Body of pancreas (tissue), 4 donors: ENCODE results near the gene CDHR1.

Experiments used
- POLR2A ChIP-seq, 3 donors: fragments of 450-650 bp; IDR thresholded peaks; one replicate each; pipeline ENCODE4 v1.6.1; 2016; ENCODE audit warnings: antibody characterized with exemption in 3 of 3, mild to moderate bottlenecking in 2 of 3
- TF ChIP-seq, protein P1 (sequence below), 7 experiments: fragments of 450-650 bp in 4 of 7; fragments of 200-600 bp in 3 of 7; sonication (generic) in 3 of 7; IDR thresholded peaks; one replicate each; pipeline ENCODE4 v1.5.1; 2016 to 2019; ENCODE audit warnings: antibody characterized with exemption in 7 of 7

DNA sequence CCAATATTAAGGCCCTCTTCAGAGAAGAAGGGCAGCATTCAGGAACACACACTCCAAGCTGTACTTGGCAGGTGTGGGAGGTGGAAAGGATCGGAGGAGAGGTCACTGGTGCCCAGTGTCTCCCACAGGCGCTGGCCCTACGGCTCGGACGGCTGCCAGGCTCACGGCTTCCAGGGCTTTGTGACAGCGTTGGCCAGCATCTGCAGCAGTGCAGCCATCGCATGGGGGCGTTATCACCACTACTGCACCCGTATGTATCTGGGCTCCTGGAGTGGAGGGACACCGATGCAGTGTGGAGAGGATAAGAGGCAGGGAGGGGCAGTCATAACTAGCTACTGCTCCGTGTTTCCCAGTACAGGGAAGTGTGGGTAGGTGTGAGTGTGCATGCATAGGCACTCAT lies 54.5 kb downstream of the CDHR1 start:
- no peak for TF ChIP-seq POLR2A (IDR thresholded peaks at IDR 0.05)
- TF ChIP-seq, protein P1, sequence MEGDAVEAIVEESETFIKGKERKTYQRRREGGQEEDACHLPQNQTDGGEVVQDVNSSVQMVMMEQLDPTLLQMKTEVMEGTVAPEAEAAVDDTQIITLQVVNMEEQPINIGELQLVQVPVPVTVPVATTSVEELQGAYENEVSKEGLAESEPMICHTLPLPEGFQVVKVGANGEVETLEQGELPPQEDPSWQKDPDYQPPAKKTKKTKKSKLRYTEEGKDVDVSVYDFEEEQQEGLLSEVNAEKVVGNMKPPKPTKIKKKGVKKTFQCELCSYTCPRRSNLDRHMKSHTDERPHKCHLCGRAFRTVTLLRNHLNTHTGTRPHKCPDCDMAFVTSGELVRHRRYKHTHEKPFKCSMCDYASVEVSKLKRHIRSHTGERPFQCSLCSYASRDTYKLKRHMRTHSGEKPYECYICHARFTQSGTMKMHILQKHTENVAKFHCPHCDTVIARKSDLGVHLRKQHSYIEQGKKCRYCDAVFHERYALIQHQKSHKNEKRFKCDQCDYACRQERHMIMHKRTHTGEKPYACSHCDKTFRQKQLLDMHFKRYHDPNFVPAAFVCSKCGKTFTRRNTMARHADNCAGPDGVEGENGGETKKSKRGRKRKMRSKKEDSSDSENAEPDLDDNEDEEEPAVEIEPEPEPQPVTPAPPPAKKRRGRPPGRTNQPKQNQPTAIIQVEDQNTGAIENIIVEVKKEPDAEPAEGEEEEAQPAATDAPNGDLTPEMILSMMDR (IDR thresholded peaks at IDR 0.05): no peak
